Stimulated activated CD8-positive, alpha-beta memory T cell treated with anti-CD3 and anti-CD28 coated beads, Interleukin-15, amount 100 ng/mL, for 48 hours (primary cell): ENCODE data around the gene CEP57.
"Not testable (repeated sequence)": the region's sequence is repeated elsewhere in the genome, so short reads cannot be mapped to it uniquely, and the experiment has no call there.

Experiments used
- DNase-seq, 2 donors: peaks; one replicate each; pipeline ENCODE4 v3.0.0-alpha.2; 2020; ENCODE audit warnings: low read depth in 2 of 2

CEP57 gene

GRCh38 chr11:95860024-95860423 lies 69.7 kb downstream of the CEP57 start:
- DNase-seq, result not testable (repeated sequence)

GRCh38 chr11:95863486-95864140 lies 73.3 kb downstream of the CEP57 start:
- DNase-seq, result no peak

GRCh38 chr11:95867105-95867504 lies 76.8 kb downstream of the CEP57 start:
- no peak for DNase-seq

- DNase-seq, result not testable (repeated sequence)
Measured at GRCh38 chr11:95870877-95871276, 80.6 kb downstream of the CEP57 start.

- DNase-seq, result no peak
Measured at GRCh38 chr11:95877291-95877690, 87.0 kb downstream of the CEP57 start.
